GM19452 (cell line): Measurements from ENCODE around the gene LCA5.
"Not testable (repeated sequence)": the region's sequence is repeated elsewhere in the genome, so short reads cannot be mapped to it uniquely, and the experiment has no call there.

Experiments used
- ATAC-seq: cut with Tn5 transposase; IDR thresholded peaks from one replicate; pipeline ENCODE4 v1.9.1; 2021; ENCODE audit not compliant: unreplicated experiment

Gene LCA5

DNA sequence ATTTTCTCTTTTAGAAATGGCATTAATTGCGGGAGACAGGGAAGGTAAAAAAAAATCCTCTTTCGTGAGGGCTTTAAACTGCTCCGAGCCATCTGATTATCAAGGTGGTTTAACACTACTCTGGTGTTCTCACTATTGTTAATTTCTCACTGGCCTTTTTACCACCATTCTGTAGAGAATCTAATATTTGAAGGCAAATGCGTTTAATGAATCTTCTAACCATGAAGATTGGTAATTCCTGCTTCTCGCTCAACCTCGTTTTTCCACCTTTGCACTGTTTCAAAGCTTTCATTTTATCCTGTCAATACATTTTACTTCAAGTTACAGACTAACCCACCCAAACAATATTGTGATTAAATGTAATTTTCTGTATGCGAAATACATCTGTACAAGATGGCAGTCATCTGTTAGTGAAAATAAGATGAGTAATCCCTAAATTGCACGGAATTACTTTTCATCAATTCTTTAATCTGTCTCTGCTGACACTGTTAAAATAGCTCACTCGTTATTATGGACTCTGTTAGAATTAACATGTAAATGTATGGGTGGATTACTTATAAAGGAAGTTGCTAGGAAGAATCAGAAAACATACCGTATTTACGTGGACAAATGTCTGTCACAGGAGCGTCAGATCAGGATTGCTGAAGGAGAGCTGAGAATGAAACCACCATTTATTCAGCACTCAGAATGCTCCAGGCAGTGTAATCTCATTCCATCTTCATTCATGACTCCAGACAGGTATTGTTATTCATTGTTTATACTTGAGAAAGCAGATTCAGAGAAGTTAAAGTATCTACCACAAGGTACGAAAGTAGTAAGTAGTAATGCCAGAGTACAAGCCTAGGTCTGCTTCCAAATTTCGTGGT lies 1.1 kb upstream of the LCA5 start:
- ATAC-seq, result no peak

DNA sequence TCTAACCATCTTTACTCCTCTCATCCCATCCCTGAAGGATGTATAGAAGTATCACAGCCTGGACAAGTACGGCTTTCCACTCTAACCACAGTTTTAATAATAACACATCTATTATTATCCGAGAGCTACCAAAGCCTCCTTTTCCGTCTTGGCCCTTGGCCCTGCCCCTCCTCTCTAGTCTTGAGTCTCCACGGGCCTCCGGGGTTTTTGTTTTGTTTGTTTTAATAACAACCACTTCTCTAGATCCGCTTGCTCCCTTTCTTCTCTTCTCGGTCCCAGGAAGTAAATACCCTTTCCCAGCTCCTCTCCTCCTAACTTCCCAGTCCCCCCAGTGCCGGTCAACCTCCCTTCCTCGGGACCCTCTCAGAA lies 661 bp downstream of the LCA5 start:
- ATAC-seq, result no peak

- not testable (repeated sequence) for ATAC-seq
Measured at GRCh38 chr6:79529567-79529966, 7.7 kb downstream of the LCA5 start.

DNA sequence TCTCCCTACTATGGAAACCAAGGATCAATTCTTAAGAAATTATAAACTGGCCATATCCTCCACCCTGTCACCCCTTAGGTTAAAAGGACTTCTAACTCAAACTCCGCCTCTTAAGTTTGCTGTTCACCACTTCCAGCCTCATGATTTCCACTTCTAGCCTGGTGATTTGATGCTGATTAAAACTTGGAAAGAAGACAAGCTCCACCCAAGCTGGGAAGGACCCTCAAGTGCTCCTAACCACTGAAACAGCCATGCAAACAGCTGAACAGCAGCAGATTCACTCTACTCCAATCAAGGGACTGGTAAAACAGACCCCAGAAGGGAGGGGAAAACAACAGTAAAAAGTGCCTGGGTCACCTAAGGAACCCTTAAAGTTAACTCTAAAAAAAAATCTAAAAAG lies 10.3 kb downstream of the LCA5 start:
- no peak for ATAC-seq

DNA sequence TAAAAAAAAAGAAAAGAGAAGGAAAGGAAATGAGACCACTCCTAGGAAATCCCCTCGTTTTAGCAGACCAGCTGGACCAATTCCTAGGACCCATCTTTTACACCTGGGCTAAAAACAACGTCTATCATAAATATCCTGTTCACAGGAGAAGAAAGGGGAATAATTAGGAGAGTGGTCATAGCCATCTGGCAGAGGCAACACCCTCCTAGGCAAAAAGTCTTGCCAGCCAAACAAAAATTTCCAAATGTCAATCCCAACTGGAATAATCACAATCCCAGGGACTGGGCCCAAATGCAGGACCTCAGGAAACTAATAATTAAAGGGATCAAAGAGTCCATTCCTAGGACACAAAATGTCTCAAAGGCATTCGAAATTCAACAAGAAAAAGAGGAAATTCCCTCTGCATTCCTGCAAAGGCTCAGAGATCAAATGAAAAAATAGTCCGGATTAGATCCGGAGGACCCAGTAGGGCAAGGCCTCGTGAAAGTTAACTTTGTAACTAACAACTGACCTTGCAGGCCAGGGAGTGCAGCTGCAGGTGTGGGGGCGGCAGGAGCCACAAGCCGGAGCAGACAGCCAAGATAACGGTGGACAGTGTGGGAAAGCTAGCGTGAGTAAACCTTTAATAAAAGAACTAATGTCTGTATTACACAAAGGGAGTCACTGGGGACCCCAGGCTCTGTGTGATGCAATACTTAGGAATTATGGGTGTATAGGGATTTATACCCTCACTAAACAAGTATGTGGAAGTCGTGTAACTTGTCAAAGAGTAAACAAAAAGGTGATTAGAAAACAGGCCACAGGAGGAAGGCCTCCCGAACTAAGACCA lies 11.7 kb downstream of the LCA5 start:
- no peak for ATAC-seq

GRCh38 chr6:79524065-79524464 lies 13.2 kb downstream of the LCA5 start:
- no peak for ATAC-seq

- no peak for ATAC-seq
Measured at GRCh38 chr6:79522609-79523008, 14.6 kb downstream of the LCA5 start.

DNA sequence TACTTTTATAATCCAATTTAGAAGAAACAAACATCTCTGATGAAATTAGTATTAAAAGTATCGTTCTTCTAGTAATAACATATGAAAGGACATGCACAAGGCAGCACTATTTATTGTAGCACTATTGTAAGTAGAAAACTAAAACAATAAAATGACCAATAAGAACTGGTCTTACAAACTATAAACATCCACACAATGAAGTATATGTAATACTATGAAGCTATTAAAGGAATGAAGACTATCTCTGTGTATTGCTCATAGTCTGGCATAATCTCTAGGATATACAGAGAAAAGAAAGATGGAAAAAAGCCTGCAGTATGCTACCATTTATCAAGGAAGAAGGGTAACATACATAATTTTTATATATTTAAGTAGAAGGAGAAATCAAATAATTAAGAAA lies 16.7 kb downstream of the LCA5 start:
- ATAC-seq, result no peak

DNA sequence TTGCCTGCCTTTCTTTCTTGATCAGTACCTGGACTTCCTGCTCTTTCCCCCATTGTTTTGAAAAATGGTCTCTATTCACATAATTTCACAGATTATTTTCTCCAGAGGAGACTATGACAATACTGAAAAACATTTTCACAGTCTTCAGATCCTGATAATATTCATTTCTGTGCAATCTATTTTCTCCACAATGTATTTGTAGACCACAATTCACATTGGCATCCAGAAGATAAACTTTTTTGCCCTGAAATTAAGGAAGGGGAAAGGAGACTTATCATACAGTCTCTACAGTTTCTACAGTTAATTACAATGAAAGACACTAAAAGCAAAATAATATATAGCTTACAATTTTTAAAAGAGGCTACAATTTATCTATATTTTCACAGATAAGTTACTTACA lies 18.4 kb downstream of the LCA5 start:
- ATAC-seq, result no peak

DNA sequence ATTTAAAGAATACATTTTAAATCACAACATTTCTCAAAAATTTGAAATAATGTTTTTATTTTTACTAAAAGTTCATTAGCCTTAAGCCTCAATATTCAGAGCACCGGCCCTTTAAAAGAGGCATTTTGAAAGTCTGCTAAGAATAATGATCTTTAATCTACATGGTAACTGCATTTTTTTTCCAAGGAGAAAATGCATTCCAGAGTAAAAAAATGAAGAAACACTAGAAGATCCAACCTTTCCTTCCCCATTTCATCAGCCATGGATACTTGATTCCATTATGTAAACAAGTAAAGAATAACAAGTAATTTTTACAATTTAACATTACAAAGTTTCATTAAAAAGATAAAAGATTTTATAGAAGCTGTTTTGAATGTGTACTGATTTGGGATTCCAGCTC lies 21.8 kb downstream of the LCA5 start:
- ATAC-seq, result no peak

- ATAC-seq, result no peak
Measured at GRCh38 chr6:79513111-79513510, 24.1 kb downstream of the LCA5 start.

DNA sequence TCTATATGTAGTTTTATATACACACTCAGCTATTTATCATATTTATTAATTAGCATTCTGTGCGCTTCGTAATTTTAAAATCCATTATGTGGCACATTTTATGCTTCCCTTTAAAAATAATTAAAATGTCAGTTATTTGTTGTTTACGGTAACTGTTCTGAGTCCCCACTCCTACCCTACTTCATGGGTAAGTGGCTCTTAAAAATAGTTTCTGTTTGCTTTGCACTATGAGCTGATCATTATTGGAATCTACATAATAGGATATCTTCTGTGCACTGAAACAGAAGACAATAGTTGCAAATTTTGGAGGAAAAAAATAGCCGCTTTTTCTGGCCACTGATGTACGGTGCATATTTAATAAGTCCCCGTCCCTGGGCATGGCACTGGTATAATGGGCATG lies 25.2 kb downstream of the LCA5 start:
- ATAC-seq, result no peak

- ATAC-seq, result no peak
Measured at GRCh38 chr6:79510707-79511106, 26.5 kb downstream of the LCA5 start.

- no peak for ATAC-seq
Measured at GRCh38 chr6:79506251-79506650, 31.0 kb downstream of the LCA5 start.

DNA sequence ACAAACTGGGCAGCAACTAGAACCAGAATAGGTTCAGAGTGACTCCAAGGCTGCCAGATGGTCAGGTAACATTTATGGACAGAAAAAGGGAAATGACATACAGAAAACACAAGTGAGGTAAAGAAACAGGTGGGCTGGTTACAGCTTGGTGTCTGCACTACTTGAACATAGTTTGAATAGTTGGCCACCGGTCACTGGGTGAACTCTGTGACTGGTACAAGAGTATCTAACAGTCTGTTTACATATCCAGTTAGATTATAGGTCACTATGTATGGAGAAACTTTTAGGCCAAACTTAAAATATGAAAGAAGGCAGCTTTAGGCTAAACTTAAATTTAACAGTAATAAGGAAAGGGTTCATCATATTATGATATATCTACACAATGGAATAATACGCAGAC lies 32.9 kb downstream of the LCA5 start:
- no peak for ATAC-seq

DNA sequence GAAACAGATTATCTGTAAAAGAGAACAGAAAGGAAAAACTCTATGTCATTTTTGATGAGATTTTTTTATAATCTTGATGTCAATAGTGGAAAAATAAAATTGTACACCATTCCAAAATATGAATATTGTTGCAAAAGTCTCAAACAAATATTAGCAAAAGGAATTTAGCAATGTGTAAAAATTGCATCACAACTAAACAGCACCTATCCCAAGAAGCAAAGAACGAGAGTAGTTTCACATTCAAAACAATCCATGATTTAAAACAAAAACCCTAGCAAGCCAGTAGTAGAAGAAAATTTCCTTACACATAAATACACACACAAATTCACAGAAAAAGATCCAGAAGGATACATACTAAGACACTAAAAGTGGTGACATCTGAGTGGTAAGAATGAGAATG lies 38.4 kb downstream of the LCA5 start:
- no peak for ATAC-seq

- ATAC-seq, result no peak
Measured at GRCh38 chr6:79495246-79495645, 42.0 kb downstream of the LCA5 start.

- ATAC-seq, result no peak
Measured at GRCh38 chr6:79494841-79495240, 42.4 kb downstream of the LCA5 start.

GRCh38 chr6:79470728-79471127 lies 66.5 kb downstream of the LCA5 start:
- ATAC-seq, result no peak

DNA sequence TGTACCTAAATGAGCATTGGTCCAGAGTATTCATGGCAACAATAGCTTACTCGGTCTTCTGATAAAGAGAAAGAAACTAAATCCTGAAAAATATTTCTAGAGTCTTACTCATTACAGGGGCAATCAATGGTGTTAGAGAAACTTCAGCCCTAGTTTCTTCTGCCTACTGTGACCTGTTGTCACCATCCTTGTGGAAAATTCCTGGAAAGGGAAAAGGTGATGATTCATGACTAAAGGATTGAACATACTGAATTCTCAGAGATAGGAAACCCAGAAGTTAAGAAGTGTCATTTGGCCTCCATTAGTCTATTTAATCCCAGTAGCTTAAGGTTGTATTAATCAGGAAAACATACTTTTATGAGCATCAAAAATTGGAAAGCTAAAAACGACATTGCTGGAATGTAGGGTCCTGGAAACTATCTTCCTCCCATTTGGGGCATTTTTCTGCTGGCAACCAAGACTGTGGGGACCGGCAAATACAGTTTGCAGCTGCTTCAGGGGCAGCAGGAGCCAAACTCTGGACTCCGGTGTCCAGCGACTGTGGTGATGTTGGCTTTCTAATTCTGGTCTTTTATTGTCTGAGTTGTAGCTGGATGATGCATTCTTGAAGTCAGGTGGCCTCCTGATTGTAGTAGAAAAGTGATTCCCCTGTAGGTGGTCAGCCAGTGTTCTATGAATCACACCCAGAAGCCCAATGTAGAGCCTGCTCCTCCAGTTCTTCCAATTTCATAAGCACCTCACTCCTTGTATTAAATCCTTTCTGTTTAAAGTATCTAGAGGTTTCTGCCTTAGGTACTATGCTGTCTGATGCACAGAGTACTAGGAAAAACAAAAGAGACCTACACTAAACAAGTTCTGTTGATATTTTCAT lies 67.6 kb downstream of the LCA5 start:
- no peak for ATAC-seq

DNA sequence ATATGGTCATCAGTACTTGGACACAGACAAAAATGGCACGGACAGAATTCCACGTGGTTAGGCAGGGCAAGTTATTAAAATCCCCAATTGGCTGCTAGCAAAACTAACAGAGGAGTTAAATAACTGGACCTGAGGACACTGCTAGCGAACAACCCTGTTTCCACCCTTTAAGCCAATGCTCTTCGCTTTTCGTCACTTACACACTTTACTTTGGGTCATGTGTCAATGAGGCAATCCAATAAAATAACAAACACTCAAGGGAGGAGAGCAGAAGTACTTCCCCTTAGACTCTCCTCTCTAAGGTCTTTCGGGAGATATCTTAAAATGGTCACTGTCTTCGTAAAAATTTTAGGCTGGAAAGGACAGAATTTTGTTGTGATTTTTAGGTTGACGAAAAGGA lies 68.6 kb downstream of the LCA5 start:
- no peak for ATAC-seq
